Right cardiac atrium (tissue), 5 donors: ENCODE data around the gene PYDC1. TPM values are rescaled to one million over a fixed set of nuclear protein-coding genes. Genes with fewer than 3 reads are reported as not detected.
A peak's percentile ranks its signal among the peaks of the same experiment; 100 is the strongest.

Source experiments
- ATAC-seq, 2 donors: fragments of 200-7000 bp; cut with Tn5 transposase; one replicate each; pipeline versions ENCODE4 v1.8.0 to v1.9.1; 2020; ENCODE audit warnings: moderate library complexity in 2 of 2, mild to moderate bottlenecking in 1 of 2
- DNase-seq, 3 donors: peaks; one replicate each; pipeline ENCODE4 v3.0.0-alpha.2; 2020
- H3K27ac ChIP-seq: one replicate; pipeline ENCODE4 v1.5.1; 2013; ENCODE audit warnings: mild to moderate bottlenecking, low read length, control low read depth, moderate library complexity
- H3K27me3 ChIP-seq: one replicate; pipeline ENCODE4 v1.6.1; 2013; ENCODE audit not compliant: control insufficient read depth, insufficient read depth
- H3K4me1 ChIP-seq: one replicate; pipeline ENCODE4 v1.6.1; 2013; ENCODE audit warnings: low read length; ENCODE audit not compliant: control insufficient read depth, insufficient read depth
- H3K4me3 ChIP-seq: one replicate; pipeline ENCODE4 v1.5.1; 2013; ENCODE audit warnings: low read length, control low read depth
- H3K9me3 ChIP-seq: one replicate; pipeline ENCODE4 v1.6.1; 2013; ENCODE audit warnings: low read length; ENCODE audit not compliant: control insufficient read depth
- WGBS: extraction: QIAGEN DNeasy Blood & Tissue Kit; methylation state at CpG from one replicate; pipeline ENCODE4 v1.1.7; 2013; 5-methylcytosine and 5-hydroxymethylcytosine counted together
- intact Hi-C, 4 donors: fragments of 100-400 bp; cut with DNase I; formaldehyde crosslinking; loops; one replicate each; pipeline versions ENCODE4 v1.11.0 to v1.14.0; 2022 to 2023
- long read RNA-seq, 4 donors: library from polyadenylated mRNA; unstranded; transcript quantifications; one replicate each; pipeline ENCODE4 v2.0.0, GENCODE V29; 2020 to 2021
- polyA plus RNA-seq: library from polyadenylated mRNA; stranded (reverse); fragments of 200-250 nt; gene quantifications from one replicate; pipeline ENCODE4 v1.2.3, GENCODE V29; 2013
- total RNA-seq, 4 donors: library from RNA; stranded (reverse); fragmentation: NEBNext Ultra II Directional; extraction: Animal tissue kit (Norgen Biotek cat#: 25700); gene quantifications; one replicate each; pipeline ENCODE4 v1.2.1, GENCODE V29; 2021
- donor health status: healthy with polysubstance abuse.
- donor health status: DM: no; HTN: yes; CAD: no.
- donor health status: DM: no; HTN: no; CAD: no.
- donor health status: DM: no; HTN: yes; CAD: no; lungs with severe emphysema.
- donor health status: DM: yes; HTN: yes; CAD: no.

PYDC1 gene
- total RNA-seq (not detected), polyA plus RNA-seq (0.23 TPM)
- long read RNA-seq, donor 1 = 0 reads
- long read RNA-seq, donor 2, partial matches to known transcripts = 0 of 1 reads
- long read RNA-seq, donor 2, other reads (novel, unspliced or antisense) = 0 of 1 reads
- long read RNA-seq, donor 3 = 0 reads
- long read RNA-seq, donor 4 = 0 reads

DNA sequence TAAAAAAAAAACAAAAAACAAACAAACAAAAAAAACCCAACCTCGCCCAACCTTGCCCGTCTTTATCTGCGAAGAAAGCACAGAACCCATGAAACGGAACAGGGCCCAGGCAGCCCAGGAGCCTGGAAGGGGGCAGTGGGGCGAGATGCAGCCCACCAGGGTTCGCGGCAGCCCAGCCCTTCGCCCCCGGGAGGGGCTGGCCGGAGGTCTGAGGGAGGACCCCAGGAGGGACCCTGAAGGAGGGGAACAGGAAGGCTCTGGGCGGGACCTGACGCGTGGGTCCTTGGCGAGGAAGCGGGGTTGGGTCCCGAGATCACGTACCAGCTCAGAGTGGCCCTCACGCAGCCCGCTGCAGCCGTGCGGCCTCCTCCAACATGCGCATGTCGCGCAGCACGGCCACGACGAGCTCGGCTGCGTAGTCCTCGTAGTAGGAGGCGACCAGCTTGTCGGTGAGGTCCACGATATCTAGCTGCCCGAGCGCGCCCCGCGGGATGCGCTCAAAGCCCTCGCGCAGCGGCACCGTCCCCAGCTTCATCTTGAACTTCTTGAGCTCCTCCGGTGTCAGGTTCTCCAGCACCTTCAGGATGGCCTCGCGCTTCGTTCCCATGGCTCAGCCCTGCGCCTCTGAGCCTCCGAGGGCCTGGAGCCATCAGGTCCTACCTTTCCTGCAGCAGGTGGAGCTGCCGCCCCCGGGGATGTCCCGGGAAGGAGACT lies at the start of gene PYDC1:
Gene PYDC1 (minus strand): TSS at position 714 of the 714 bp plus-strand sequence. CDS start 107 bp downstream, at position 607.
- 4% methylated on average over 52 of the region's 52 CpGs for WGBS
- Histone ChIP-seq H3K4me1 (peaks cover 5% of the 10 kb centered on the region), H3K27me3 (no peaks in the 10 kb centered on the region), H3K4me3 (no peak within 1 kb of the TSS), H3K27ac (no peak within 1 kb of the TSS), H3K9me3 (no peaks in the 10 kb centered on the region)
- ATAC-seq = peak in 1 of 2 donors; percentile 12
- DNase-seq = peak in 1 of 3 donors; percentile 66
- intact Hi-C loops = no loop called here

GRCh38 chr16:31265329-31266245 lies 48.7 kb upstream of the PYDC1 start:
- WGBS = 56% methylated on average over 20 of the region's 20 CpGs
- intact Hi-C loops = no loop called here
- Histone ChIP-seq H3K9me3 (no peaks in the 10 kb centered on the region), H3K4me3 (no peak overlapping the region), H3K27ac (no peak overlapping the region), H3K4me1 (no peaks in the 10 kb centered on the region), H3K27me3 (no peaks in the 10 kb centered on the region)
- ATAC-seq (peak; percentile 22 to 40), DNase-seq (no peak)

- H3K9me3 ChIP-seq = no peaks in the 10 kb centered on the region
- no peak overlapping the region for H3K4me3 ChIP-seq
- intact Hi-C loops = no loop called here
- ATAC-seq (no peak), DNase-seq (no peak)
- no peak overlapping the region for H3K27ac ChIP-seq
- H3K27me3 ChIP-seq = no peaks in the 10 kb centered on the region
- H3K4me1 ChIP-seq = no peaks in the 10 kb centered on the region
- WGBS = 73% methylated on average over 3 of the region's 3 CpGs
Observed at GRCh38 chr16:31262084-31262483, 45.1 kb upstream of the PYDC1 start.

- H3K4me1 ChIP-seq = no peaks in the 10 kb centered on the region
- intact Hi-C loops = no loop called here
- H3K27ac ChIP-seq = no peak overlapping the region
- no peak for ATAC-seq
- no peaks in the 10 kb centered on the region for H3K27me3 ChIP-seq
- no peaks in the 10 kb centered on the region for H3K9me3 ChIP-seq
- H3K4me3 ChIP-seq = no peak overlapping the region
- DNase-seq = no peak
- 63% methylated on average over 14 of the region's 14 CpGs for WGBS
Observed at GRCh38 chr16:31260136-31260931, 43.4 kb upstream of the PYDC1 start.

GRCh38 chr16:31258366-31258765 lies 41.4 kb upstream of the PYDC1 start:
- DNase-seq = no peak
- intact Hi-C loops = no loop called here

GRCh38 chr16:31256466-31256865 lies 39.5 kb upstream of the PYDC1 start:
- no peak overlapping the region for H3K27ac ChIP-seq
- ATAC-seq (no peak), DNase-seq (no peak)
- intact Hi-C loops = no loop called here
- no peak overlapping the region for H3K4me3 ChIP-seq
- H3K4me1 ChIP-seq = no peaks in the 10 kb centered on the region
- 79% methylated on average over 8 of the region's 8 CpGs for WGBS
- no peaks in the 10 kb centered on the region for H3K9me3 ChIP-seq
- no peaks in the 10 kb centered on the region for H3K27me3 ChIP-seq

More at GRCh38 chr16:31258366-31258765, 41.4 kb upstream of the PYDC1 start:
- no peak overlapping the region for H3K27ac ChIP-seq
- H3K9me3 ChIP-seq = no peaks in the 10 kb centered on the region
- H3K4me1 ChIP-seq = no peaks in the 10 kb centered on the region
- no peak overlapping the region for H3K4me3 ChIP-seq
- 83% methylated on average over 4 of the region's 4 CpGs for WGBS
- ATAC-seq = no peak
- no peaks in the 10 kb centered on the region for H3K27me3 ChIP-seq

DNA sequence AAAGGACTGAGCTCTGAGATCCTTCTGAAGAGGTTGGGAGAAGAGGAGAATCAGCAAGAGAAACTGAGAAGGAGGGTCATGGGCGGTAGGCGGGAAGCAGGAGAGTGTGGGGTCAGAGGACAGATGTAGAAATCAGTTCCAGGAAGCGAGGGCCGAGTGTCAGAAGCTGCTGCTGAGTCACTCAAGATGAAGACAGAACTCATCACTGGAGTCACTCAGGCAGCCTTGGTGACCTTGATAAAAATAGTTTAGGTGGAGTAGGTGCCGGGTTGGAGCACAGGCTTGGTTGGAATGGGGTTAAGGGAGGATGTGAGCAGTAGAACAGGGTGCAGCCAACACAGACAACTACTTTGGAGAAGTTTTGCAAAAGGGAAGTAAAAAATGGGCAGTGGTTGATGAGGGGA lies 36.7 kb upstream of the PYDC1 start:
- Histone ChIP-seq H3K9me3 (no peaks in the 10 kb centered on the region), H3K27ac (no peak overlapping the region), H3K27me3 (no peaks in the 10 kb centered on the region), H3K4me1 (no peaks in the 10 kb centered on the region), H3K4me3 (no peak overlapping the region)
- intact Hi-C loops = no loop called here
- WGBS = 16% methylated on average over 5 of the region's 5 CpGs
- ATAC-seq (peak; percentile 81 to 86), DNase-seq (peak; percentile 44 to 65 (median 58))

DNA sequence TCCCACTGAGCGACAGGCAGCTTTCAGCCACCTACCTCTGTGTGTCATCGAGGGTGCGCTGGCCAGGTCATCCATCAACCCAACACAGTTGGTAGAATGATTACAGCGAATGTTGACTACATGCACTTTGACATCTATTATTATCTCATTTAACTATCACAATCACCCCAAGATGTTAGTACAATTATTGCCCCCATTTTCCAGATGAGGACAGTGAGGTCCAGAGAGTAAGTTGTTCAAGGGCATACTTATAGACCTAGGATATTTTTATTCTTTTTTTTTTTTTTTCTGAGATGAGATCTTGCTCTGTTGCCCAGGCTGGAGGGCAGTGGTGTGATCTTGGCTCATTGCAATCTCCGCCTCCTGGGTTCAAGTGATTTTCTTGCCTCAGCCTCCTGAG lies 34.5 kb upstream of the PYDC1 start:
- DNase-seq (no peak), ATAC-seq (no peak)
- WGBS = 93% methylated on average over 5 of the region's 5 CpGs
- Histone ChIP-seq H3K27ac (no peak overlapping the region), H3K9me3 (no peaks in the 10 kb centered on the region), H3K4me1 (no peaks in the 10 kb centered on the region), H3K27me3 (no peaks in the 10 kb centered on the region), H3K4me3 (no peak overlapping the region)
- intact Hi-C loops = no loop called here

GRCh38 chr16:31250782-31251384 lies 33.9 kb upstream of the PYDC1 start:
- Histone ChIP-seq H3K4me3 (no peak overlapping the region), H3K27me3 (no peaks in the 10 kb centered on the region), H3K27ac (no peak overlapping the region), H3K9me3 (no peaks in the 10 kb centered on the region), H3K4me1 (no peaks in the 10 kb centered on the region)
- intact Hi-C loops = no loop called here
- WGBS = 86% methylated on average over 7 of the region's 7 CpGs
- no peak for ATAC-seq
- no peak for DNase-seq

GRCh38 chr16:31248344-31248743 lies 31.4 kb upstream of the PYDC1 start:
- Histone ChIP-seq H3K27ac (no peak overlapping the region), H3K4me1 (no peaks in the 10 kb centered on the region), H3K27me3 (no peaks in the 10 kb centered on the region), H3K4me3 (no peak overlapping the region), H3K9me3 (no peaks in the 10 kb centered on the region)
- 65% methylated on average over 5 of the region's 5 CpGs for WGBS
- intact Hi-C loops = no loop called here
- DNase-seq (no peak), ATAC-seq (no peak)
